Urothelium cell line (cell line): ENCODE data around the gene LTC4S.

Experiments used
- DNase-seq: peaks from one replicate; pipeline ENCODE4 v3.0.0; 2011; ENCODE audit warnings: low spot score, mixed read lengths
- FAIRE-seq: peaks from 2 replicates; lab custom pipeline; 2011; peaks lifted over from hg19 to GRCh38; lab: Jason Lieb, UNC

Gene LTC4S

GRCh38 chr5:179794171-179794570 is 385 bp downstream of the LTC4S start:
- DNase-seq (no peak), FAIRE-seq (no peak)

GRCh38 chr5:179794575-179794974 is 789 bp downstream of the LTC4S start:
- FAIRE-seq (no peak), DNase-seq (no peak)

GRCh38 chr5:179795049-179795862 is 1.5 kb downstream of the LTC4S start:
- no peak for DNase-seq
- FAIRE-seq = no peak

GRCh38 chr5:179795863-179796833 is 2.4 kb downstream of the LTC4S start:
- FAIRE-seq (no peak), DNase-seq (no peak)

- FAIRE-seq = no peak
- DNase-seq = no peak
Observed at GRCh38 chr5:179796877-179797608, 3.3 kb downstream of the LTC4S start.

GRCh38 chr5:179797741-179798140 is 4.0 kb downstream of the LTC4S start:
- no peak for FAIRE-seq
- DNase-seq = no peak

- FAIRE-seq (no peak), DNase-seq (no peak)
Observed at GRCh38 chr5:179798144-179798770, 4.5 kb downstream of the LTC4S start.

- DNase-seq (no peak), FAIRE-seq (no peak)
Observed at GRCh38 chr5:179798771-179799643, 5.2 kb downstream of the LTC4S start.

GRCh38 chr5:179799644-179799973 is 5.8 kb downstream of the LTC4S start:
- no peak for FAIRE-seq
- DNase-seq = no peak

- DNase-seq (no peak), FAIRE-seq (no peak)
Observed at GRCh38 chr5:179800071-179800695, 6.4 kb downstream of the LTC4S start.

- no peak for FAIRE-seq
- DNase-seq = no peak
Observed at GRCh38 chr5:179800696-179801201, 7.0 kb downstream of the LTC4S start.

GRCh38 chr5:179801304-179802206 is 7.8 kb downstream of the LTC4S start:
- FAIRE-seq = no peak
- no peak for DNase-seq

GRCh38 chr5:179802207-179802883 is 8.6 kb downstream of the LTC4S start:
- FAIRE-seq = no peak
- no peak for DNase-seq

- FAIRE-seq (no peak), DNase-seq (no peak)
Observed at GRCh38 chr5:179802950-179803562, 9.3 kb downstream of the LTC4S start.

- no peak for DNase-seq
- no peak for FAIRE-seq
Observed at GRCh38 chr5:179803651-179804554, 10.1 kb downstream of the LTC4S start.

GRCh38 chr5:179804555-179804947 is 10.8 kb downstream of the LTC4S start:
- FAIRE-seq = no peak

More at GRCh38 chr5:179804555-179804947, 10.8 kb downstream of the LTC4S start:
- no peak for DNase-seq
